Measurements from ENCODE around the gene CASP10.
A peak's percentile ranks its signal among the peaks of the same experiment; 100 is the strongest.

The CASP10 gene

GRCh38 chr2:201260302-201260800, 77.4 kb downstream of the CASP10 start, which contains the start of gene CASP8:
Gene CASP8, plus strand, starts transcription at chr2:201260536. Its CDS starts 5,951 bp downstream, at chr2:201266487.
- TF ChIP-seq CTCF (conservative IDR thresholded peaks at IDR 0.05; ENCODE audit: control insufficient read depth, insufficient read depth, low read depth, low read length): no peak
- peak within 1 kb of the TSS; percentile 83 for H3K4me3 ChIP-seq (ENCODE audit: control insufficient read depth, low read depth, low read length)
- DNase-seq (ENCODE audit: low read depth): peak; percentile 80

- H3K4me3 ChIP-seq (ENCODE audit: control insufficient read depth, low read depth, low read length): no peak overlapping the region
- no peak for DNase-seq (ENCODE audit: low read depth)
Observed at GRCh38 chr2:201261471-201261870, 78.5 kb downstream of the CASP10 start.

GRCh38 chr2:201261906-201262305, 79.0 kb downstream of the CASP10 start:
- no peak overlapping the region for H3K4me3 ChIP-seq (ENCODE audit: control insufficient read depth, low read depth, low read length)
- no peak for DNase-seq (ENCODE audit: low read depth)
- no peak for TF ChIP-seq CTCF (conservative IDR thresholded peaks at IDR 0.05; ENCODE audit: control insufficient read depth, insufficient read depth, low read depth, low read length)

More at GRCh38 chr2:201261471-201261870, 78.5 kb downstream of the CASP10 start:
- no peak for TF ChIP-seq CTCF (conservative IDR thresholded peaks at IDR 0.05; ENCODE audit: control insufficient read depth, insufficient read depth, low read depth, low read length)

- TF ChIP-seq CTCF (conservative IDR thresholded peaks at IDR 0.05; ENCODE audit: control insufficient read depth, insufficient read depth, low read depth, low read length): no peak
- no peak for DNase-seq (ENCODE audit: low read depth)
- no peak overlapping the region for H3K4me3 ChIP-seq (ENCODE audit: control insufficient read depth, low read depth, low read length)
Observed at GRCh38 chr2:201262718-201263117, 79.8 kb downstream of the CASP10 start.

- H3K4me3 ChIP-seq (ENCODE audit: control insufficient read depth, low read depth, low read length): no peak overlapping the region
- TF ChIP-seq CTCF (conservative IDR thresholded peaks at IDR 0.05; ENCODE audit: control insufficient read depth, insufficient read depth, low read depth, low read length): no peak
- no peak for DNase-seq (ENCODE audit: low read depth)
Observed at GRCh38 chr2:201263779-201264178, 80.8 kb downstream of the CASP10 start.

- peak; percentile 30 for DNase-seq (ENCODE audit: low read depth)
- H3K4me3 ChIP-seq (ENCODE audit: control insufficient read depth, low read depth, low read length): no peak overlapping the region
- no peak for TF ChIP-seq CTCF (conservative IDR thresholded peaks at IDR 0.05; ENCODE audit: control insufficient read depth, insufficient read depth, low read depth, low read length)
Observed at GRCh38 chr2:201264472-201265173, 81.7 kb downstream of the CASP10 start.

Measured in fibroblast of mammary gland (primary cell).